ENCODE data around the gene CERKL. TPM values are rescaled to one million over a fixed set of nuclear protein-coding genes. Genes with fewer than 3 reads are reported as not detected.

The CERKL gene
- total RNA-seq, 1 donor from 2014 or later: 0.40 TPM

DNA sequence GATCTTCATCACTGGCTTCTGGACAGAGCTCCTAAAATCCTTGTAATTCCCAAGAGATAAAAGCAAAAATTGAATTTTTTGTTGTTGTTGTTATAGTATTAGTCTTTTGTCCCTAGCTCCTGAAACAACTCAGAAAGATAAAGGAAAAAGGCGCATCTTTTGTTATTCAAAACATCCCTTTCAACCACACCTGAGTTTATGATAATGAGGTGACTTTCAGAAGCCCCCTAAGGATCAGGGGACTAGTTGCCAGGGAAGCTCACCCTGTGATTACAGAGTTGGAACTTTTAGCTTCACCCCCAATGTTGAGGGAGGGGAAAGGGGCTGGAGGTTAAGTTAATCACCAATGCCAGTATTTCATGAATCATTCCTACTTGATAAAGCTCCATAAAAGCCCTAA, 10.3 kb upstream of the CERKL start:
- DNase-seq (ENCODE audit: low read depth): no peak
- TF ChIP-seq, protein P1, sequence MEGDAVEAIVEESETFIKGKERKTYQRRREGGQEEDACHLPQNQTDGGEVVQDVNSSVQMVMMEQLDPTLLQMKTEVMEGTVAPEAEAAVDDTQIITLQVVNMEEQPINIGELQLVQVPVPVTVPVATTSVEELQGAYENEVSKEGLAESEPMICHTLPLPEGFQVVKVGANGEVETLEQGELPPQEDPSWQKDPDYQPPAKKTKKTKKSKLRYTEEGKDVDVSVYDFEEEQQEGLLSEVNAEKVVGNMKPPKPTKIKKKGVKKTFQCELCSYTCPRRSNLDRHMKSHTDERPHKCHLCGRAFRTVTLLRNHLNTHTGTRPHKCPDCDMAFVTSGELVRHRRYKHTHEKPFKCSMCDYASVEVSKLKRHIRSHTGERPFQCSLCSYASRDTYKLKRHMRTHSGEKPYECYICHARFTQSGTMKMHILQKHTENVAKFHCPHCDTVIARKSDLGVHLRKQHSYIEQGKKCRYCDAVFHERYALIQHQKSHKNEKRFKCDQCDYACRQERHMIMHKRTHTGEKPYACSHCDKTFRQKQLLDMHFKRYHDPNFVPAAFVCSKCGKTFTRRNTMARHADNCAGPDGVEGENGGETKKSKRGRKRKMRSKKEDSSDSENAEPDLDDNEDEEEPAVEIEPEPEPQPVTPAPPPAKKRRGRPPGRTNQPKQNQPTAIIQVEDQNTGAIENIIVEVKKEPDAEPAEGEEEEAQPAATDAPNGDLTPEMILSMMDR (conservative IDR thresholded peaks at IDR 0.05; ENCODE audit: low read depth, low read length): no peak
- no peak overlapping the region for H3K4me3 ChIP-seq (ENCODE audit: low read depth, low read length)

DNA sequence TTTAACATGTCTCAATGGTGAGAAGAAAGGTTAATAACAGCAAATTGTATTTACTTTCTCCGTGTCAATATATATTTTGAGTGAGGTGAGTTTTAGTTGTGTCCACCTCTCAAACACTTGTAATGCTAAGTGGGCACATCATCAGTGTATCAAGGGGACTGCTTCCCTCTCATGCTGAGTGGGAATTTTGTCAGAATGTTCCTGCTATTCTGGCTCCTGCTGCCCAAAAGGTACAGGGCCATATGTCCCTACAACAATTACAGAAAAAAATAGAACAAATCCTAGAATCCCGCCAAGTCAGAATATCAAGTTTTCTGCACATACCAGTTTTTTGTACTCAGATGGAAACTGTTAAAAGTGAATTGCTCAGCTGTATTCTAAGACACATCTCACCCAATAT, 5.4 kb upstream of the CERKL start:
- no peak for DNase-seq (ENCODE audit: low read depth)
- TF ChIP-seq, protein P1 (conservative IDR thresholded peaks at IDR 0.05; ENCODE audit: low read depth, low read length): no peak
- no peak overlapping the region for H3K4me3 ChIP-seq (ENCODE audit: low read depth, low read length)

DNA sequence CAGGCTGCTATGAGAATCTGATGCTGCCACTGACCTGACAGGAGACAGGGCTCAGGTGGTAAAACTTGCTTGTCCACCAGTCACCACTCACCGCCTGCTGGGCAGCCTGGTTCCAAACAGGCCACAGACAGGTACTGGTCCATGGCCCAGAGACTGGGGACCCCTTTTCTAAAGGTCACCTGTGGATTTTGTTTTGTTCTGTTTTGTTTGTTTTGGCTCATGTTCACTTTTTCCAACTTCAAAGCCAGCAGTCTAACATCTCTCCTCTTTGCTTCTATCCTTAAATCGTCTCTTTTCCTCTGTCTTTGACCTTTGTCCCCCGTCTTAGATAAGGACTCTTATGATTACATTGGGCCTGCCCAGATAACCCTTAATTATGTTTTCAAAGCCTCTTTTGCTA, 3.3 kb upstream of the CERKL start:
- DNase-seq (ENCODE audit: low read depth): no peak
- TF ChIP-seq, protein P1 (conservative IDR thresholded peaks at IDR 0.05; ENCODE audit: low read depth, low read length): no peak
- H3K4me3 ChIP-seq (ENCODE audit: low read depth, low read length): no peak overlapping the region

DNA sequence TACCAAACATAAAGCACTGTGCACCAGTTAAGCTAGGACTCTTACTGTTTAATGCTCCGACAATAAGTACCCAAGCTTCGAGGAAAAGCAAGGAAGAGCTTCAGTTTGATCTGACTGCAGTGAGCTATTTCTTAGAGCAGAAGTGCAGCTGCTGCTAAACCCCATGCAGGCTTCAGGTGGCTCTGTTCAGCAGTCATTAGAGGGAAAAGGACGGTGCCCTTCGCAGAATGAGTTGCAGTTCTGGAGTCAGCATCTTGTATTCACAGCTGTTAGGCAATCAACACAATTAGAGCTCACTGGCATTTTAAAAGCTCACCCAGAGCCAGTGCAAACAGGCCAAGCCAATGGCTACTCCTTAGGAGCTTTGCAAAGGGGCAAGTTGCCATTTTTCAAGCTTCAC, 1.5 kb upstream of the CERKL start:
- TF ChIP-seq, protein P1 (conservative IDR thresholded peaks at IDR 0.05; ENCODE audit: low read depth, low read length): peak; percentile 4
- no peak overlapping the region for H3K4me3 ChIP-seq (ENCODE audit: low read depth, low read length)
- DNase-seq (ENCODE audit: low read depth): no peak

DNA sequence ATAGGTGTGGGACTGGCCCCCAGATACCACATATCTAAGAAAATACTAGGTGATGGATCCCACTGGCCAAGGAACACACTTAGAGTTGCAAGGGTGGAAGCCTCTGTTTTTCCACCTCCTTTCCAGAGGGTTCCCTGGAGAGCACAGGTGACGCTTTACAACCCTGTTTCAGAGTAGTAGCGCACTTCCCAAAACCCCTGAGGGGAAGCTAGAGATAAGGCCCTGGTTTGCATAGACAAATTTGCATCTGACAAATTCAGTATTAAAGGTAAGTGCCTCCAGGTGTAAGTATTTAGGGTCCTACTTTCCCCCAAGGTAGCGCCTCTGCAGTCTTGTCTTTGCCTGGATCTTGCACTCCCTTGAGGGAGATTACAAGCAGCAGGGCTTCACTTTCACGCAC, 474 bp upstream of the CERKL start:
- DNase-seq (ENCODE audit: low read depth): no peak
- TF ChIP-seq, protein P1 (conservative IDR thresholded peaks at IDR 0.05; ENCODE audit: low read depth, low read length): no peak
- H3K4me3 ChIP-seq (ENCODE audit: low read depth, low read length): peak overlapping the region; percentile 72

DNA sequence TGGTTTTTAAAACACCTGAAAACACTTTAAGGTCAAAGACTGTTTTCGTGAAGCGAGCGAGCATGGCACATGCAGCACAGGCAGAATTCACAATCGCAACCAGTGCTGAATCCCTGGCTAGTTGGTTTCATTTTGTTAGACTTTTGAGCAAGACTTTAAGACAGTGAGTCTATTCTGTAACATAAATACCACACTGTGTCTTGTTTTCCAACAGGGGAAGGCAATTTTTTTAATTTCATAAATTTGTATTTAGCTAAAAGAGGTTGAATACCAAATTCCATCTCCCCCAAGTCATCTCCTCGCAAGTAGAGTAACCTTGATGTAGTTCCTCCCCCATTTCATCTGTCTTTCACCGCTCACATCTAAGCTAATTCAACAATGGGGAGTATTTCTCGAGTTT, 1.4 kb downstream of the CERKL start:
- TF ChIP-seq, protein P1 (conservative IDR thresholded peaks at IDR 0.05; ENCODE audit: low read depth, low read length): no peak
- peak overlapping the region; percentile 72 for H3K4me3 ChIP-seq (ENCODE audit: low read depth, low read length)

DNA sequence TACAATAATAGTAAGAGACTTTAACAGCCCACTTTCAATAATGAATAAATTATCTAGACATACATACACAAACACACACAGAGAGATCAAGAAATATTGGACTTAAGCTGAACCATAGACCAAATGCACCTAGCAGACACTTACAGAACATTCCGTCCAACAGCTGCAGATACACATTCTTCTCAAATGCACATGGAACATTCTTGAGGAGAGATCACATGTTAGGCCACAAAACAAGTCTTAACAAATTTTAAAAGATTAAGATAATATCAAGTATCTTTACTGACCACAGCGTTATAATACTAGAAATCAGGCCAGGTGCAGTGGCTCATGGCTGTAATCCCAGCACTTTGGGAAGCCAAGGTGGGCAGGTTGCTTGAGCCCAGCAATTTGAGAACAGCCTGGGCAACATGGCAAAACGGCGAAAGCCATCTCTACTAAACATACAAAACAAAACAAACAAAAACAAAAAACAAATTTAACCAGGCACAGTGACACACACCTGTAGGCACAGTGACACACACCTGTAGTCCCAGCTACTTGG, 7.4 kb downstream of the CERKL start:
- no peak for DNase-seq (ENCODE audit: low read depth)
- TF ChIP-seq, protein P1 (conservative IDR thresholded peaks at IDR 0.05; ENCODE audit: low read depth, low read length): no peak
- H3K4me3 ChIP-seq (ENCODE audit: low read depth, low read length): no peak overlapping the region

More for the DNA sequence above, 1.4 kb downstream of the CERKL start:
- no peak for DNase-seq (ENCODE audit: low read depth)
